Measurements from ENCODE around the gene MRPL33.
A peak's percentile ranks its signal among the peaks of the same experiment; 100 is the strongest.
"Not testable (repeated sequence)": the region's sequence is repeated elsewhere in the genome, so short reads cannot be mapped to it uniquely, and the experiment has no call there.

Gene MRPL33

GRCh38 chr2:27742571-27742970 lies 28.9 kb upstream of the MRPL33 start:
- no peak for DNase-seq

GRCh38 chr2:27745494-27745893 lies 26.0 kb upstream of the MRPL33 start:
- not testable (repeated sequence) for DNase-seq

- DNase-seq = no peak
These were observed 25.2 kb upstream of the MRPL33 start for GRCh38 chr2:27746325-27746724.

DNA sequence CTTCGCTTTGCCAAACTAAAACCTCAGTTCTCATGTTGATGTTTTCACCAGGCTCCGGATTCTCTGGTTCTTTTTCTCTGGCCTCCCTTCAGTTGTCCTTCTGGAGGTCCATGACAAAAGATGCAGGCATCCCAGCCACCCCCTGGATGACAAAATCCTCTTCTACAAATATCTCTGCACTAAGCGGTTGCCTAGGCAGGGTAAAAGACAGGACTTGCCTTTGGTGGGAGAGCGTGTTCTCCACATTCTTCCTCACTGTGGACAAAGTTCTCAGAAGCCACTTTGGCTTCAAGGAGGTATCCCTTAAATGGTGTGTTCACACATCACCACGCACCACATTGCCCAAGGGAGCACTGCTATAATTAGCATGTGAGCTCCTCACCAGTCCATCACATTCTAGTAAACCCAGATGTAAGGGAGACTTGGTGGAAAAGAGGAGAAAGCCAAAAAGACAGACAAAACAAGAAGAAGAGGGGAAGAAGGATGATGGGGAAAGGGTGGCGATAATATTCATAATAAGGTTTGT lies 23.6 kb upstream of the MRPL33 start:
- DNase-seq = no peak

- not testable (repeated sequence) for DNase-seq
These were observed 22.5 kb upstream of the MRPL33 start for GRCh38 chr2:27748803-27749554.

DNA sequence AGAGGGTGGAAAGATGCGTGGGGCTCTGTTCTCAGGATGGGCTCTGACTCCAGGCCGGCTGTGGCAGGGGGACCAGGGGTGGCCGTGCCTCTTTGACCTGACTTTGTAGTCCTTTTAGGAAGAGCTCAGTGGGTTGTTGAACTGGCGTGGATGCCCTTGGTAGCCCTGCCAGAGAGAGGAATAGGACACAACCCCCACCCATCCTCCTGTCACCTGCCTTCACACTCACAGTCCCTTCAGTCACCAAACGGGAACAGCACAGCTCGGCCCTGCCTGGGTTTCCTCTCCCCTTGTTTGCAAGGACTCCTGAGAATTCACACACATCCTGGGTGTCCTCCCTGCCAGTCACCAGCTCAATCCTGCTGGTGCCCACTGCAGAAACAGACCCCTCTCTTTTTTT lies 20.1 kb upstream of the MRPL33 start:
- DNase-seq = no peak

- no peak for DNase-seq
These were observed 18.8 kb upstream of the MRPL33 start for GRCh38 chr2:27752551-27753237.

DNA sequence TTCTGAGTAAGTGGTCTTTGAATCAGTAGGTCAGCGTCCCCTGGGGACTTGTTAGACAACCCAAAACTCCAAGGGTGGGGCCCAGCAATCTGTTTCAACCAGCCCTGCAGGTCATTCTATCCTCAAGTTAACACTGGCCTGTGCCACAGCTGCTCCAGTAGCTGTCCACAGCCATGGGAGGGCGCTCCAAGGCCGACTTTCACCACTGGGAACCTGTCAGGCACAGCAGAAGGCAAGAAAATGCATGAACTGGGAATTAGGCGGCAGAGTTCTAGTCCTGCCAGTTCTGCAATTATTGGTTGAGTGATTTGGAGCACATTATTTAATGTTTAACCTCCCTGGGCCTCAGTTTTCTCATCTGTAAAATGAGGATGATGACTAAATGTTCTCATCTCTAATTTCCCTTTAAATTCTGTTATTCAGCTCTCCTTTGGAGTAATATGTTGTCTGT lies 17.4 kb upstream of the MRPL33 start:
- peak; percentile 23 for DNase-seq

DNA sequence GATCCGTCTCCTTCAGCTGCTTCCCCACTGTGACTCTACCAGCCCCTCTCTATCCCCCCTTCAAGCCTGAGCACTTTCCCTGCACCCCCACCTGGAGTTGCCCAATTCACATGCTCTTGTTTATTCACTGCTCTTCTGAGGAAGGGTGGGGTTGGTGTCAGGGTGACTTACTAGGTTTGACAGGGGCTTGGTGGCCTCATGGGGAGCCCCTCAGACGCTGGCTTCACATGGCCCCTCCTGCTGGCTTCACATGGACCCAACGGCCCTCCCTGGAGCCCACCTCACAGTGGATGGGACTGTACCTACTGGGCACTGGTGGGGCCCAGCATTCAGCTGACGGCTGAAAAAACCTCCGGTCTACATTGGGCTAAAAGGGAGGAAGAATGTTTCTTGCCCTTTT lies 16.7 kb upstream of the MRPL33 start:
- DNase-seq = no peak

DNA sequence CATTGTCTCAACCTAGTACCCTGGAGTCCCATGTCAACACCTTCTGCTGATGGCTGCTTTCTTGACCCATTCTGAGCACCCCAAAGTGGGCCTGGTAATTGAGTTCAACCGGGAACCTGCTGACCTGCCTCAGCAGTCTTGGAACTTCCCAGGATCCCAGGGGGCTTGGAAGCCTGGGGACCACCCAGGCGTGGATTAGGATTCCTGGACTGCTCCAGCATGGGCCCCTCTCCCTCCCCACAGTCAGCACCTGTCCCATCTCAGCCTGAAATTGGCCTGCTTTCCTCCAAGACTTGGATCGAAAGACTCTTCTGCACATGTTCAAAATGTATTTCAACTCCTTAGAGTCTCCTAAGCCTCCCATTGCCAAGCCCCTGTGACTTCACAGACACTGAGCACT lies 15.4 kb upstream of the MRPL33 start:
- no peak for DNase-seq

DNA sequence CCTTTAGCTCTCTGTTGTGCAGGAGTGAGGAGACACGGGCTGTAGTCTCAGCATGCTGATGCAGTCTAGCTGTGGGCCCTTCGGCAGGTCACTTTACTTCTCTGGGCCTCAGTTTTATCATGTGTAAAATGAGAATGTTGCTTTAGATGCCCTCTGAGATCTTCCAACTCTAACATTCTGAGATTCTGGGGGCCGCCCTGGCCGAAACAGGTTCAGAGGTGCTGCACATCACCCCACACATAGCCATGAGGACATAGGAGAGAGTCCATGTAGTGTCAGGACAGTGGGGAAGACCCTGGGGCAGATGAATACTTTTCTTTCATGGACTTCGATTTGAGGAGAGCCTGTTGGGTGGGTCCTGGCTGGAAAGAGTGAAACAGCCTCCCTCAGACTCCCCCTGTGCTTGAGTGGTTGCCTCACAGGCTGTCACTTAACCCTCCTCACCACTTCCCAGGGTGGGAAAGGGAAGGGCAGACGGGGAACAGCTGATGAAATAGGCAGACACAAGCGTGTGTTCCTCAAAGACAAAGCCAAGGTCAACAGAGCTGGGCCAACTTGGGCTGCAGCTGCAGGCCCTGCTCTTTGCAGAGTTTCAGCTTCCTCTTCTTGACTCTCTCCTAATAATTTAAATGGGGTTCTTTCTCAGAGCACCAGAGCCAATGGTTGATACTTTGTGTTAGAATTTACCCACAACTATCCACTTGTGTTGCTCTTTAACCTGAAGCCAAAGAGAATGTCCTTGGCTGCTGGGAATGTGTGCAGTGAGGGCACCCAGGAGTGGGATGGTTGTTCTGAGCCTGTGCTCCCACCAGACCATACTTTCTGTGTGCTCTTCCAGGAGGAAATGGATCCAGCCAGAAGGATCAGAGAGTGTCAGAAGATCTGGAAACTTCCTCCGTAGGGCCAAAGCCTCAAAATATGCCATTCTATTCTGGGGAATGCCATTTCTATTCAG lies 14.7 kb upstream of the MRPL33 start:
- DNase-seq = no peak

GRCh38 chr2:27762951-27763906 lies 8.3 kb upstream of the MRPL33 start:
- DNase-seq = no peak

DNA sequence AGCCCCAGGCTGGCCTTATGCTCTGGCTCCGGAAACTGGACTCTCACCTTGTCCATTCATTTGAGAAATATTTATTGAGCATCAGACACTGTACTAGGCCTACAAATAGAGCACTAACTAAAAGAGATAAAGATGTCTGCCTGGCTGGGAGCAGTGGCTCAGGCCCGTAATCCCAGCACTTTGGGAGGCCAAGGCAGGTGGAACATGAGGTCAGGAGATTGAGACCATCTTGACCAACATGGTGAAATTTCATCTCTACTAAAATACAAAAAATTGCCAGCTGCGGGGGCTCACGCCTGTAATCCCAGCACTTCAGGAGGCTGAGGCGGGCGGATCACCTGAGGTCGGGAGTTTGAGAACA lies 7.6 kb upstream of the MRPL33 start:
- no peak for DNase-seq

GRCh38 chr2:27764526-27764925 lies 7.0 kb upstream of the MRPL33 start:
- DNase-seq = not testable (repeated sequence)

- no peak for DNase-seq
These were observed 5.8 kb upstream of the MRPL33 start for GRCh38 chr2:27765621-27766286.

DNA sequence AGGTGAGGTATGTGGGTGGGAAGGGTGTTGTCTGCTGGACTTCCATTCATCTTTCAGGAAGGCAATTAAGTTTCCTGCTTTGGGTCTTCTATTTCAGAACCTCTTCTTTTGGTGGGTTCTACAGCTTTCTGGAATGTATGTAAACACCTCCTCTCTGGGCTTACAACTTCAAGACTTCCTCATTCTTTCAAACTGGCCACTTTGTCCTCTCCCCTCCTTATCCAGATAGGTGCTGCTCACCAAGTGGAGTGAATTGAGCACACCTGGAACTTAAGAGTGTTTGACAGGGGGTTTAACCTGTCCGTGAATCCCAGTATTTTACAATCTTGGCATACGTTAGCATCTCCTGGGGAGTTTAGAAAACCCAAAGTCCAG lies 5.2 kb upstream of the MRPL33 start:
- no peak for DNase-seq

GRCh38 chr2:27771202-27771547 lies 344 bp upstream of the MRPL33 start:
- no peak for DNase-seq

- DNase-seq = no peak
These were observed 1.3 kb downstream of the MRPL33 start for GRCh38 chr2:27772804-27773203.

DNA sequence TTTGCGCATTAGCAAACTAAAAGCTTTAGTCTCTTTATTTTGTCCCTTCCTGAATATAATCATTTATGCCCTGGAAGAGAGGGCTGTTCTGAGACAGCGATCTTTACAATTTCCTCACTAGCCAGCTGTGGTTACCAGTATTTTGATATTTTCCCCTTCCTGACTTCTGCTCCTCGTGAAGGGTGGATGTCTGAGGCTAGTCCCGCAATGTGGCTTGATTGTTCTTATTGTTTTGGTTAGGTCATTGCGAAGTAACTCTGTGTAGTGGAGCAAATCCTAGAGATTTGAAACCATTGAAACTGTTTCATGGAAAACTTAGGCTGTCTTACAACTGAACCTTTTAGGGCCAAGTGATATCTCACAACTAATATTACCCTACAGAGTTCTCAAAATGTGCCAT lies 2.4 kb downstream of the MRPL33 start:
- DNase-seq = no peak

- DNase-seq = no peak
These were observed 4.6 kb downstream of the MRPL33 start for GRCh38 chr2:27776097-27776496.

DNA sequence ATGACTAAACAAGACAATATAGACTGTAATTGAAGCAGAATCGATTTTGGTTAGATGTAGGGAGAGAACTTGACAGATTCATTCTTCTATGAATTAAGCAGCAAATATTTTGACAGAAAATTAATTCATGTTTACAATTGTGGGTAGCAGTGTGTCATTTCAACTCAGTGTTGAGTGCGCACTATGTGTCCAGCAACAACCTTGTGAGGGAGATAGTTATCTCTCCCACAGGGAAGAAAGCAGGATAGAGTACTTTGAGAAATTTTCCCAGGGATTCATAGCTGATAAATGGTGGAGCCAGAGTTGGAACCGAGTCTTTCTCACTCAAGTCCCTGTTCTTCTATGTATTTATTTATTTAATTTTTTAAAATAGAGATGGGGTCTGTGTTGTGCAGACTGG lies 5.2 kb downstream of the MRPL33 start:
- DNase-seq = no peak

Data from NCI-H2081 treated with DMSO at 0.1 percent for 48 hours (cell line).